Right lung (tissue), 5 donors: ENCODE data around the gene XPO1. TPM values are rescaled to one million over a fixed set of nuclear protein-coding genes. Genes with fewer than 3 reads are reported as not detected.
A peak's percentile ranks its signal among the peaks of the same experiment; 100 is the strongest.
"Not testable (repeated sequence)": the region's sequence is repeated elsewhere in the genome, so short reads cannot be mapped to it uniquely, and the experiment has no call there.

Experiments
- DNase-seq, 2 donors: peaks; one replicate each; pipeline ENCODE4 v3.0.0-alpha.2; 2013
- polyA plus RNA-seq, 5 donors: library from polyadenylated mRNA; unstranded; fragments of 120-200 nt; gene quantifications; one replicate each; pipeline versions ENCODE4 v1.2.1 to v1.2.3, GENCODE V29; 2013; ENCODE audit warnings: inconsistent platforms in 1 of 5, low replicate concordance in 1 of 5; ENCODE audit not compliant: insufficient read length in 5 of 5, insufficient read depth in 1 of 5

XPO1 gene
- polyA plus RNA-seq, 5 donors, result 203 to 357 (median 319) TPM

- DNase-seq, result peak; percentile 82 to 85
Observed at GRCh38 chr2:61536572-61537276, 1.4 kb downstream of the XPO1 start.

- DNase-seq, result no peak
Observed at GRCh38 chr2:61536180-61536571, 2.0 kb downstream of the XPO1 start.

GRCh38 chr2:61535449-61535848 is 2.7 kb downstream of the XPO1 start:
- no peak for DNase-seq

GRCh38 chr2:61534926-61535325 is 3.2 kb downstream of the XPO1 start:
- DNase-seq, result no peak

GRCh38 chr2:61530749-61531148 is 7.4 kb downstream of the XPO1 start:
- no peak for DNase-seq

- DNase-seq, result no peak
Observed at GRCh38 chr2:61529944-61530735, 8.0 kb downstream of the XPO1 start.

GRCh38 chr2:61520261-61520660 is 17.9 kb downstream of the XPO1 start:
- no peak for DNase-seq

GRCh38 chr2:61512768-61513398 is 25.3 kb downstream of the XPO1 start:
- DNase-seq, result no peak

GRCh38 chr2:61510674-61511671 is 27.2 kb downstream of the XPO1 start:
- no peak for DNase-seq

- DNase-seq, result no peak
Observed at GRCh38 chr2:61504949-61505348, 33.2 kb downstream of the XPO1 start.

GRCh38 chr2:61499060-61499459 is 39.1 kb downstream of the XPO1 start:
- no peak for DNase-seq

- DNase-seq, result no peak
Observed at GRCh38 chr2:61493523-61493942, 44.6 kb downstream of the XPO1 start.

GRCh38 chr2:61492476-61492875 is 45.7 kb downstream of the XPO1 start:
- no peak for DNase-seq

GRCh38 chr2:61485281-61485680 is 52.9 kb downstream of the XPO1 start:
- DNase-seq, result no peak

GRCh38 chr2:61478086-61478485 is 60.1 kb downstream of the XPO1 start:
- DNase-seq, result no peak

GRCh38 chr2:61476929-61477589 is 61.1 kb downstream of the XPO1 start:
- not testable (repeated sequence) for DNase-seq

- DNase-seq, result no peak
Observed at GRCh38 chr2:61471905-61472805, 66.0 kb downstream of the XPO1 start.

GRCh38 chr2:61470965-61471904 is 66.9 kb downstream of the XPO1 start, which contains the start of gene USP34:
USP34 (minus strand) TSS chr2:61471087; CDS start chr2:61470692, 395 bp downstream.
- peak; percentile 96 to 97 for DNase-seq
